HCT116 (cell line): ENCODE results near the gene TRPV4. TPM values are rescaled to one million over a fixed set of nuclear protein-coding genes. Genes with fewer than 3 reads are reported as not detected.

Experiments used
- ATAC-seq: fragments of 200-7000 bp; cut with Tn5 transposase; 2 replicates; pipeline ENCODE4 v1.9.1; 2020; ENCODE audit warnings: mild to moderate bottlenecking, moderate library complexity
- BruUV-seq: library from RNA; stranded (reverse); fragments of 400-500 nt; replicated peaks from 2 replicates; lab custom pipeline; 2021; lab: Mats Ljungman, UMichigan
- CTCF ChIA-PET: fragments of 300-600 bp; sonication (Branson Sonifier 250); formaldehyde crosslinking; loops from one replicate; lab custom pipeline; 2021; ENCODE audit warnings: antibody characterized with exemption; lab: Charles Lee
- POLR2A ChIA-PET: fragments of 300-600, 350-600 bp; sonication (Branson Sonifier 250); formaldehyde crosslinking; loops from one replicate; lab custom pipeline; 2021; ENCODE audit warnings: antibody characterized with exemption; lab: Charles Lee
- RAD21 ChIA-PET, 2 experiments: fragments of 300-600 bp; sonication (Branson Sonifier 250); formaldehyde crosslinking; loops; one replicate each; lab custom pipeline; 2023; ENCODE audit warnings: low total read pairs in 2 of 2; ENCODE audit not compliant: uncharacterized antibody in 2 of 2, unreplicated experiment in 2 of 2, low non-redundant PET in 1 of 2; lab: Charles Lee
- DNase-seq: peaks from one replicate; pipeline ENCODE4 v3.0.0-alpha.2; 2010; ENCODE audit warnings: low read depth, low spot score
- H2AFZ ChIP-seq: fragments of 200-600 bp; shearing (Covaris generic), sonication (generic); 2 replicates; pipeline ENCODE4 v1.6.1; 2017; ENCODE audit warnings: low read depth, mixed run types, mixed read lengths, antibody characterized with exemption, low read length; ENCODE audit not compliant: poor library complexity, severe bottlenecking
- H3K27ac ChIP-seq: 2 replicates; pipeline ENCODE4 v1.5.1; 2012; ENCODE audit warnings: low read depth, low read length
- H3K27me3 ChIP-seq: fragments of 200-600 bp; sonication (generic); 2 replicates; pipeline ENCODE4 v1.6.1; 2016; ENCODE audit warnings: mixed run types, low read length, mixed read lengths; ENCODE audit not compliant: insufficient read depth
- H3K36me3 ChIP-seq, 2 experiments: fragments of 200-500 bp in 1 of 2; fragments of 200-600 bp in 1 of 2; sonication (Bioruptor generic) in 1 of 2; sonication (generic) in 1 of 2; 2 replicates each; pipeline versions ENCODE4 v1.5.1 to v1.6.1; 2014 to 2016; ENCODE audit warnings: low read length in 2 of 2, inconsistent platforms in 1 of 2, mixed read lengths in 1 of 2, mixed run types in 1 of 2; ENCODE audit not compliant: insufficient read depth in 2 of 2, control insufficient read depth in 1 of 2
- H3K4me1 ChIP-seq, 2 experiments: fragments of 200-600 bp in 1 of 2; sonication (generic) in 1 of 2; 2 replicates each; pipeline versions ENCODE4 v1.5.1 to v1.6.1; 2012 to 2017; ENCODE audit warnings: low read length in 2 of 2, inconsistent platforms in 1 of 2, mild to moderate bottlenecking in 1 of 2, mixed read lengths in 1 of 2, mixed run types in 1 of 2, moderate library complexity in 1 of 2; ENCODE audit not compliant: insufficient read depth in 2 of 2, control insufficient read depth in 1 of 2
- H3K4me2 ChIP-seq: fragments of 200-600 bp; sonication (generic); 2 replicates; pipeline ENCODE4 v1.6.1; 2017; ENCODE audit warnings: mixed run types, low read length, mixed read lengths
- H3K4me3 ChIP-seq, 2 experiments: fragments of 200-600 bp in 1 of 2; sonication (generic) in 1 of 2; replicated peaks in 1 of 2; 2 replicates each; pipeline ENCODE4 v1.5.1; 2011 to 2016; ENCODE audit warnings: low read length in 2 of 2, control low read depth in 1 of 2, low read depth in 1 of 2, mild to moderate bottlenecking in 1 of 2, mixed read lengths in 1 of 2, mixed run types in 1 of 2
- H3K79me2 ChIP-seq: fragments of 200-600 bp; sonication (generic); 2 replicates; pipeline ENCODE4 v1.6.1; 2017; ENCODE audit warnings: mild to moderate bottlenecking, mixed run types, low read length, moderate library complexity, mixed read lengths; ENCODE audit not compliant: insufficient read depth
- H3K9ac ChIP-seq: fragments of 200-600 bp; sonication (generic); 2 replicates; pipeline ENCODE4 v1.6.1; 2016; ENCODE audit warnings: low read length, mixed read lengths
- H3K9me2 ChIP-seq: fragments of 200-600 bp; sonication (generic), shearing (Covaris generic); 2 replicates; pipeline ENCODE4 v1.6.1; 2017; ENCODE audit warnings: mixed run types, mild to moderate bottlenecking, moderate library complexity; ENCODE audit not compliant: insufficient read depth
- H3K9me3 ChIP-seq, 2 experiments: fragments of 200-500 bp in 1 of 2; fragments of 200-600 bp in 1 of 2; sonication (Bioruptor generic) in 1 of 2; sonication (generic) in 1 of 2; 2 replicates each; pipeline ENCODE4 v1.6.1; 2014 to 2017; ENCODE audit warnings: low read length in 2 of 2, mixed read lengths in 2 of 2, inconsistent platforms in 1 of 2, low read depth in 1 of 2, mild to moderate bottlenecking in 1 of 2, mixed run types in 1 of 2, moderate library complexity in 1 of 2; ENCODE audit not compliant: control insufficient read depth in 1 of 2, insufficient read depth in 1 of 2
- H4K20me1 ChIP-seq: fragments of 200-600 bp; sonication (generic), shearing (Covaris generic); 2 replicates; pipeline ENCODE4 v1.6.1; 2017; ENCODE audit warnings: mixed run types, mild to moderate bottlenecking, moderate library complexity; ENCODE audit not compliant: insufficient read depth
- ATF3 ChIP-seq: IDR thresholded peaks from 2 replicates; pipeline ENCODE4 v1.6.1; 2012
- CBX3 ChIP-seq: IDR thresholded peaks from 2 replicates; pipeline ENCODE4 v1.6.1; 2012; ENCODE audit warnings: low read depth
- EGR1 ChIP-seq: IDR thresholded peaks from 2 replicates; pipeline ENCODE4 v1.6.1; 2012; ENCODE audit warnings: low read depth
- ELF1 ChIP-seq: IDR thresholded peaks from 2 replicates; pipeline ENCODE4 v1.6.1; 2012; ENCODE audit warnings: low read depth, borderline replicate concordance
- EZH2 ChIP-seq: fragments of 200-600 bp; sonication (generic); IDR thresholded peaks from 2 replicates; pipeline ENCODE4 v1.6.1; 2017; ENCODE audit warnings: antibody characterized with exemption, mixed run types
- EZH2phosphoT487 ChIP-seq: fragments of 200-600 bp; IDR thresholded peaks from 2 replicates; pipeline ENCODE4 v1.6.1; 2018; ENCODE audit warnings: antibody characterized with exemption, borderline replicate concordance
- FOSL1 ChIP-seq: IDR thresholded peaks from 2 replicates; pipeline ENCODE4 v1.6.1; 2012; ENCODE audit warnings: low read depth
- MAX ChIP-seq: IDR thresholded peaks from 2 replicates; pipeline ENCODE4 v1.6.1; 2012
- POLR2A ChIP-seq: IDR thresholded peaks from 2 replicates; pipeline ENCODE4 v1.7.0; 2011; ENCODE audit warnings: borderline replicate concordance; ENCODE audit not compliant: insufficient read depth, insufficient read length; ENCODE audit errors: extremely low read depth
- POLR2AphosphoS5 ChIP-seq: IDR thresholded peaks from 2 replicates; pipeline ENCODE4 v1.6.1; 2011; ENCODE audit warnings: mild to moderate bottlenecking, low read depth, low read length, moderate library complexity
- RAD21 ChIP-seq: IDR thresholded peaks from 2 replicates; pipeline ENCODE4 v1.6.1; 2012; ENCODE audit warnings: low read depth, mild to moderate bottlenecking
- REST ChIP-seq: IDR thresholded peaks from 2 replicates; pipeline ENCODE4 v1.6.1; 2012; ENCODE audit warnings: low read depth
- SIN3A ChIP-seq: IDR thresholded peaks from 2 replicates; pipeline ENCODE4 v1.6.1; 2012; ENCODE audit warnings: low read depth
- SRF ChIP-seq: IDR thresholded peaks from 2 replicates; pipeline ENCODE4 v1.6.1; 2012; ENCODE audit warnings: low read depth
- ZBTB33 ChIP-seq: IDR thresholded peaks from 2 replicates; pipeline ENCODE4 v1.6.1; 2011; ENCODE audit warnings: mild to moderate bottlenecking, low read length, moderate library complexity; ENCODE audit not compliant: insufficient replicate concordance; ENCODE audit errors: extremely low read depth
- ZFX ChIP-seq: fragments of 450-650 bp; IDR thresholded peaks from 2 replicates; pipeline ENCODE4 v1.6.1; 2017
- ZNF274 ChIP-seq: fragments of 200-500 bp; sonication (Bioruptor generic); IDR thresholded peaks from 2 replicates; pipeline ENCODE4 v1.6.1; 2014; ENCODE audit warnings: mild to moderate bottlenecking, low read depth, low read length, inconsistent platforms
- intact Hi-C: fragments of 100-400 bp; cut with micrococcal nuclease; formaldehyde crosslinking; loops from 2 replicates; pipeline ENCODE4 v1.10.0; 2022
- total RNA-seq: library from RNA; stranded (reverse); gene quantifications from one replicate; pipeline ENCODE4 v1.2.1, GENCODE V29; 2021; ENCODE audit not compliant: unreplicated experiment

Gene TRPV4
- total RNA-seq, 1 experiment from 2014 or later, result 0.54 TPM

GRCh38 chr12:109822416-109822815, 10.8 kb downstream of the TRPV4 start:
- Histone ChIP-seq H3K4me2 (peak overlapping the region; percentile 26; the same call in 1 of the 2 replicates), H4K20me1 (no peaks in the 10 kb centered on the region), H3K4me1 (peaks cover 9 to 36% of the 10 kb centered on the region in 2 experiments; a peak in 3 of 4 replicates), H3K4me3 (no peak overlapping the region), H3K79me2 (no peaks in the 10 kb centered on the region), H2AFZ (no peak overlapping the region), H3K27ac (no peak overlapping the region), H3K9me3 (no peaks in the 10 kb centered on the region), H3K9ac (no peak overlapping the region), H3K9me2 (no peaks in the 10 kb centered on the region), H3K27me3 (no peaks in the 10 kb centered on the region), H3K36me3 (no peaks in the 10 kb centered on the region)
- TF ChIP-seq EZH2phosphoT487 (no peak), CBX3 (no peak), SRF (no peak), ZFX (no peak)
- DNase-seq, result no peak
- ChIA-PET CTCF (no interaction called here), RAD21 (no interaction called here), POLR2A (no interaction called here)
- no TSS peak for BruUV-seq
- no peak for ATAC-seq
- intact Hi-C loops, result no loop called here

- no peaks in the 10 kb centered on the region for H3K27me3 ChIP-seq
- no peaks in the 10 kb centered on the region for H4K20me1 ChIP-seq
- no peaks in the 10 kb centered on the region for H3K36me3 ChIP-seq
- no peak for TF ChIP-seq ELF1
- no peak for TF ChIP-seq REST
- no peak for TF ChIP-seq SIN3A
- TF ChIP-seq CBX3, result no peak
- no peak for TF ChIP-seq MAX
- TF ChIP-seq RAD21, result no peak
- TF ChIP-seq POLR2AphosphoS5, result no peak
- TF ChIP-seq EZH2phosphoT487, result no peak
- no peak for TF ChIP-seq EGR1
- TF ChIP-seq FOSL1, result no peak
- no peak for TF ChIP-seq ATF3
- no peak for TF ChIP-seq ZBTB33
- TF ChIP-seq ZNF274, result no peak
- no peak for TF ChIP-seq EZH2
- TF ChIP-seq POLR2A, result no peak
- TF ChIP-seq SRF, result no peak
- H3K27ac ChIP-seq, result no peak overlapping the region
- RAD21 ChIA-PET, result no interaction called here
- intact Hi-C loops, result no loop called here
- no peak overlapping the region for H3K4me2 ChIP-seq
- ATAC-seq, result no peak
- H3K4me1 ChIP-seq, result peaks cover 9 to 36% of the 10 kb centered on the region in 2 experiments; a peak in 3 of 4 replicates
- no peaks in the 10 kb centered on the region for H3K9me3 ChIP-seq
- no peak overlapping the region for H2AFZ ChIP-seq
- BruUV-seq, result no TSS peak
- no peak overlapping the region for H3K9ac ChIP-seq
- no peak overlapping the region for H3K4me3 ChIP-seq
- H3K9me2 ChIP-seq, result no peaks in the 10 kb centered on the region
- CTCF ChIA-PET, result no interaction called here
- no peaks in the 10 kb centered on the region for H3K79me2 ChIP-seq
- DNase-seq, result no peak
- POLR2A ChIA-PET, result no interaction called here
Measured at GRCh38 chr12:109821968-109822367, 11.2 kb downstream of the TRPV4 start.
